ENCODE data around the gene RUNX3. TPM values are rescaled to one million over a fixed set of nuclear protein-coding genes. Genes with fewer than 3 reads are reported as not detected.

The RUNX3 gene
- total RNA-seq, 1 donor from 2014 or later: not detected

DNA sequence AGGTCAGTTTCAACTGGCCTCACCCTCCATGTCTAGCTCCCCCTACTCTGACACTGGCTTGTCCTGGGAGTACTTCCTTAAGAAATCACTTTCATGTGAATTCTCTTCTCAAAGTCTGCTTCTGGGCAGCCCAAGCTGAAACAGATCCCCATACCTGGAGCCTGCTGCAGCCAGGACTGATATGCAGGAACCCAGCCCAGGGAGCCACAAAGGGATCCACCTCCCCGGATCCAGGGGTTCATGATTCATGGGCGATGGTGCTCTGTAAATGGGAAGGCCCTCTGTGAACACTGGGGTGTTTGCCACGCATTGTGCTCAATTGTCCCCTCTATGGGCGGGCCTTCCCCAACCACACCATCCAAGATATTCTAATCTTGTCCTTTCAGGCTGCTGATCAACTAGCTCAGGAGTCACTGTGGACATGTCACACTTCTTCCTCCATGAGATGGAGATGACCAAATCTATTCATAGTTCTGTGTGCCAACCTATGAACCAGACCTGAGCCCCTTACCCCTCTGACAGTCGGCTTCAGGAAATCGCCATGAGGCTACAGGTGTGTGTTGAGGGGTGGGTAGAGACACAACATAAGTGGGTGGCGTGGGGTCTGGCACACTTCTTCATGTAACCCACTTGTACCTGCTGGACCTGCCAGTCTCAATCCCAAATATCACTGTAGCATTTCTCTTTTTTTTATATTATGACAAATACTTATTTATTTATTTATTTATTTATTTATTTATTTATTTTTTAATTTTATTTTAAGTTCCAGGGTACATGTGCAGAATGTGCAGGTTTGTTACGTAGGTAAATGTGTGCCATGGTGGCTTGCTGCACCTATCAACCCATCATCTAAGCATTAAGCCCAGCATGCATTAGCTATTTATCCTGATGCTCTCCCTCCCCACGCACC is 41.8 kb downstream of the RUNX3 start:
- DNase-seq (ENCODE audit: low read depth in 2 of 2): no peak

GRCh38 chr1:24886241-24886640 is 43.8 kb downstream of the RUNX3 start:
- no peak for DNase-seq (ENCODE audit: low read depth in 2 of 2)

DNA sequence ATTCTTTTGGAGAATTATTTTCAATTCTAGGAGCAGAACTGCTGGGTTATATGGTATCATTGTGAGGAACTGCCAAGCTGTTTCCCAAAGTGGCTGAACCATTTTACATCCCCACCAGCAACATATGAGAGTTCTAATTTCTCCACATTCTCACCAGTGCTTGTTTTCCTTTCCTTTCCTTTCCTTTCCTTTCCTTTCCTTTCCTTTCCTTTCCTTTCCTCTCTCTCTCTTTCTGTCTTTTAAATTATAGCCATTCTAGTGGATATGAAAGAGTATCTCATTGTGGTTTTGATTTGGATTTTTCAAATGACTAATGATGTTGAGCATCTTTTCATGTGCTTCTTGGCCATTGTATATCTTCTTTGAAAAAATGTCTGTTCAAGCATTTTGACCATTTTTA is 45.3 kb downstream of the RUNX3 start:
- DNase-seq (ENCODE audit: low read depth in 2 of 2): no peak

GRCh38 chr1:24881034-24881433 is 49.0 kb downstream of the RUNX3 start:
- no peak for DNase-seq (ENCODE audit: low read depth in 2 of 2)

- no peak for DNase-seq (ENCODE audit: low read depth in 2 of 2)
Measured at GRCh38 chr1:24878775-24879742, 51.0 kb downstream of the RUNX3 start.

- no peak for DNase-seq (ENCODE audit: low read depth in 2 of 2)
Measured at GRCh38 chr1:24878045-24878444, 52.0 kb downstream of the RUNX3 start.

DNA sequence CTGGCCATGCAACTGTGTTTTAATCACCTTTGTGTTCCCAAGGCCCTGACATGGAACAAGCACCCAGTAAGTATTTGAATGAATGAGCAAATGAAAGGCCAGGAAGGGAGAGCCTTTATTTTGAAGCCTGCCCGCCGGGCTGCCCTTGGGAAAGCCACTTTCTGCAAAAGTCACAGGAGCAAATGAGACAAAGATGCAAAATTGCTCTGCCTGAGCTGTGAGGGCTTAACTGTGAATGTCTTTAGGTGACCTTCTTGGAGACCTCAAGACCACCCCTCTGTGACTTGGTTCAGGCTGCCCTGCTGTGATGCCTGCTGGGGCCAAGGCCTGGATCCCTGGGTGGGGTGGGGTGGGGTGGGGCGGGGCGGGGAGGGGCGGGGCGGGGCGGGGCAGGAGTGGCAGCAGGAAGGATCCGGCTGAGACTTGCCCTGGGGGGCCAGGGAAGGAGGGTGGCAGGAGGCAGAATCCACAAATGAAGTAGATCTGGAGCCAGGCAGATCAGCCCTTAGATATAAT is 54.0 kb downstream of the RUNX3 start:
- no peak for DNase-seq (ENCODE audit: low read depth in 2 of 2)

GRCh38 chr1:24875257-24875656 is 54.8 kb downstream of the RUNX3 start:
- DNase-seq (ENCODE audit: low read depth in 2 of 2): no peak

GRCh38 chr1:24874611-24875234 is 55.4 kb downstream of the RUNX3 start:
- peak in 1 of 2 donors; percentile 24 for DNase-seq (ENCODE audit: low read depth in 2 of 2)

DNA sequence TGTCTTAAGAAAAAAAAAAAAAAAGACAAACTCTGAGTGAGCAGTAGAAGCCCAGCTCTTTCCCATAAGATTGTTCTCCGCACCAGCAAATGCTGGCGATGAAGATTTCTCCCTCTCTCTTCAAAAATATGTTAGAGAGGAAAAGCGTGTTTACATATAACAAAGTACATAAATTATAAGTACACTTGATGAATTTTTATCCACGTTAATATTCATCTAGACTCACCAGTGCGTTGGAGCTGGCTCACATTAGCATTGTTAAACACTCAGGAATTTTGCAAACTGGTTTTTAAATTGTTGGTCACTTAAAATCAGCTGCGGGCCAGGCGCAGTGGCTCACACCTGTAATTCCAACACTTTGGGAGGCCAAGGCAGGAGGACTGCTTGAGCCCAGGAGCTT is 56.0 kb downstream of the RUNX3 start:
- no peak for DNase-seq (ENCODE audit: low read depth in 2 of 2)

DNA sequence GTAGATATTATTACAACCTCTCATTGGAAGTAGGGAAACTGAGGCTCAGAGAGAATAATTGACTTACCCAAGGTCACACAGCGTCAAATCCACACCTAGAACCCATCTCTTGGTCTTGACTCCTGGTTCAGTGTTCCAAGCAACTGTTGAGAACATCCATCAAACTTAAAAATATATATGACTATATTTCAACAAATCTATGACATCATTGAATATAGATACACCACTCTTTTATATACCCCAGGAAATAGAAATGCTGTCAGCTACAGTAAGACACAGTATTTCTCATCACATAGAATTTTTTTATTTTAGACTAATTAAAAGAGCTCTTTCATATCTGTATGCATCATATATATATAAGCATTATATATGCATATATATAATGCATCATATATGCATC is 56.9 kb downstream of the RUNX3 start:
- no peak for DNase-seq (ENCODE audit: low read depth in 2 of 2)

DNA sequence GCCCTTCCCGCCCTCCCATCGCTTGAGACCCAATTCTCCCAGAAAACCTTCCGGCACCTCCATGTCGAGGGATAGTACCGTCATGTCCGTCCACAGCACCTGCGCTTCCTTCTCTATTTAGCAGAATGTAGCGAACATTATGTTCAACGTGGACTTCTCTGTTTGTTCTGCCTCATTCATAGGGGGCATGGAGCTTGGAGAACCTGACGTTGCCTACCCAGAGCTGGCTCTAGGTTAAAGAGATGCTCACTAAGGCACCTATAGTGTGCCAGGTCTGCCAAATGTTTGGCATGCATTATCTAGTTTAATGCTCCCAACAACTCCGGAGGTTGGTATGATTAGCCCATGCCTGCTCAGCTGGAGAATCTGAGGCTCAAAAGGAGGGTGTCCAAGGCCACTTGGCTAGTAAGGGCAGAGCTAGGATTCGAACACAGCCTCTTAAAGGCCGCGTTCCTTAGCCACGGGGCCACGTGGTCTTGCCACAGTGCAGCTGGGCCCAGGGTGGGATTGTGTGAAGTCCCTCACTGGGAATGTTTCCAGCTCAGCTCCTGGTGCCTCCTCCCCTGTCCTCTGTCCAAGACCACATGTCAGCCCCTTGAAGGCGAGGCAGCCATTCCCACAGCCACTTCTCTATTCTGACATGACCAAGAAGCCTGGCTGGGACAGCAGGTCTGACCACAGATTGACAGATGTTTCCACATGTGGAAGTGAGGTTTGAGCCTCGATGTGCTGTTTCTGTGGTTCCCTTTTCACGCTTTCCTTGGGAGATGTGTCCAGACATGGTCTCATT is 57.8 kb downstream of the RUNX3 start:
- DNase-seq (ENCODE audit: low read depth in 2 of 2): no peak

GRCh38 chr1:24871306-24871901 is 58.7 kb downstream of the RUNX3 start:
- no peak for DNase-seq (ENCODE audit: low read depth in 2 of 2)

DNA sequence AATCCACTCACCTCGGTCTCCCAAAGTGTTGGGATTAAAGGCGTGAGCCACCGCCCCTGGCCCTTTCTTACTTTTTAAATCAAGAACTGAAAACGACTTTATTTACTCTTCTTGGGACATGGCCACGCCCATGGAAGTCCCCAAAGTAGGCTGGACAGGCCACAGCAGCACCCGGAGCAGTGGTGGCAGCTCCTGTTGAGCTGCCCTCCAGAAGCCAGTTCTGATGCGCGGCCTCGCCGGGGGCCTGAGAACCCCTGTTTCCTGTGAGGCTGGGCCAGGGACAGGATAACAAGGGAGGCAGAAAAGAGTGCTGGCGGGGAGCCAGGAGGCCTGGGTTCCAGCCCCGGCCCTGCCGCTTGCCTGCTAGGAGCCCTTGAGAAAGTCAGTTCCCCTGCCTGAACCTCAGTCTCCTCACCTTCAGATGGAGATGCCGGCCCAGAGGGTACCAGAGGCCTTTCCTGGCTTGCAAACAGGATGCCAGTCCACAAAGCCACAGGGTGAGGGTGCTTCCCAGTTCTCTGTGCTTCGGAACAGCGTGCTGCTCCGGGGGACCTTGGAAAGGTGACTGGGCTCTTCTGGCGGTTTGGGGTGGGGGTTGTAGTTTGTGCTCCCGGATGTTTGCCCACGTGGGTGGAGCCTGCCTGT is 59.4 kb downstream of the RUNX3 start:
- peak in 1 of 2 donors; percentile 11 for DNase-seq (ENCODE audit: low read depth in 2 of 2)

GRCh38 chr1:24868016-24868875 is 61.8 kb downstream of the RUNX3 start:
- no peak for DNase-seq (ENCODE audit: low read depth in 2 of 2)

DNA sequence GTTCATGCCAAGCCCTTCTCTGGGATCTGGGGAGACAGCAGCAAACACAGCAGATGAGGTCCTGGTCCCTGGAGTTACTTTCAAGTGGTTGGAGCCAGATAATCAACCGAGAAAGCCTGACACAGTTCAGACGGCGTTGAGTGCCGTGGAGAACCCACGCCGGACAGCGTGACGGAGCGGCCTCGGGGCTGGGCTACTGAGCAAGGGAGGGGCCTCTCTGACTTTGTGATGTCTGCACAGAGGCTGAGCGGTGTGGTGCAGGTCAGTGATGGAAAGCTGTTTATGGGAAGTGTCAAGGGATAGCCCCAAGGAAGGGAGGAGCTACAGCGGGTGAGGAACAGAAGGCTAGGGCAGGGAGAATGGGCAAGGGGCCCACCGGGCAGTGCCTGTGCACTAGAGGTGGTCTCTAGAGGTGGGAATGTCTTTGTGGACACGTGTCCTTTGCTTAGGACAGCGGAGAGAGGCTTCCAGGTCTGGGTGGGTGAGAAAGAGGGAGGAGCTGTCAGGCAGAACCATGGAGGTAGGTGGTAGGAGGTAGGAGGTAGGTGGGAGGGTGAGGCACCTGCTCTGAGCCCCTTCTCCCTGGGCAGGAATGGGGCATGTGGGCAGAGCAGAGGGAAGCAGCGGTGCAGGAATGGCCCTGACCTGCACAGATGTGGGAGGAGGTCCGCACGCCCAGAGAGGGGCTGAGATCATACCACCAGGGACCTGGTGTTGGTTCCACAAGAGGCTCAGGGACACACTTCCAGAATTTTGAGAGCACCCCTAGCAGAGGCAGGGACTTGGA is 62.8 kb downstream of the RUNX3 start:
- no peak for DNase-seq (ENCODE audit: low read depth in 2 of 2)

DNA sequence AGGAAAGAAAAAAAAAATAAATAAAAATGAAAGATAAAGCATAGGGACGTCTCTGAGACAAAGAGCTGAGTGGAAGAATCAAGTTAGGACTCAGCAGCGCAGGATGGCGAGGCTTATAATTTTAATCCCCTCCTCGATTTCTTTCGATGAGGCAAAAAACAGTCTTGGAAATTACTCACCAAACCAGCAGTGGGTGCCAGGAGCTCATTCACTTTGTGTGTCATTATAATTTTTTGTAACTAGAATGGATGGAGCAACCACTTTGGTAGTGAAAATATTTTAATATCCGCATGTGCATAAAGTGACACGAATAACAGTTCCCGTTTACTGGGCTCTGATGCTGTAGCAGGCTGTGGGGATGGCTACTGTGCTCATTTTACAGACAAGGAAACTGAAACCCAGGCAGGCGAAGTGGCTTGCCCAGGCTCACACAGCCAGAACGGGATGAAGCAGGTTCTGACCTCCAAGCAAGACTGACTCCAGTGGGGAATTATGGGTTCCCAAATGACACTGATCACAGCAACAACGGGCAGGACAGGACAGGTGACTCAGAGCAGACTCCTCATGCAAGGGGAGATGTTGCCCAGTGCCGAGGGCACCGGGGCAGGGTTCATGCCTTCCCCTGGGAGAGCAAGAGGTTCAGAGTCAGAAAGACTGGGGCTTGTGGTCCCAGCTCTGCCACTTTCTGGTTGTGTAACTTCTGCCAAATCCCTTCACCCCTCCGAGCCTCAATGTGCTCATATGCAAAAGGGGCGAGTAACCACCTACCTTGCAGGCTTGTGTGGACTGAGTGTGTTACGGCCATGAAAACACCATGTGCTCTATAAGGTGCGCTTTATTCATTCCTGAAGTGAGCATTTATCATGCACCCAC is 63.6 kb downstream of the RUNX3 start:
- no peak for DNase-seq (ENCODE audit: low read depth in 2 of 2)

Measured in lung microvascular endothelial cell (primary cell).